SJCRH30 (cell line): ENCODE data around the gene RGL4. TPM values are rescaled to one million over a fixed set of nuclear protein-coding genes. Genes with fewer than 3 reads are reported as not detected.

Experiments used
- DNase-seq, 2 experiments: peaks; one replicate each; pipeline ENCODE4 v3.0.0-alpha.2; 2015 to 2020
- H3K27ac ChIP-seq: fragments of 250-450 bp; sonication (Bioruptor Pico); 2 replicates; pipeline ENCODE4 v1.5.1; 2020; ENCODE audit warnings: mild to moderate bottlenecking, moderate library complexity
- H3K27me3 ChIP-seq: fragments of 250-450 bp; sonication (Bioruptor Pico); 2 replicates; pipeline ENCODE4 v1.5.1; 2020; ENCODE audit warnings: mild to moderate bottlenecking, moderate library complexity
- H3K36me3 ChIP-seq: fragments of 250-450 bp; sonication (Bioruptor Pico); 2 replicates; pipeline ENCODE4 v1.5.1; 2020; ENCODE audit warnings: mild to moderate bottlenecking, moderate library complexity
- H3K4me1 ChIP-seq: fragments of 250-450 bp; sonication (Bioruptor Pico); 2 replicates; pipeline ENCODE4 v1.5.1; 2020; ENCODE audit warnings: mild to moderate bottlenecking, moderate library complexity
- H3K4me3 ChIP-seq: fragments of 250-450 bp; sonication (Bioruptor Pico); 2 replicates; pipeline ENCODE4 v1.5.1; 2020; ENCODE audit warnings: mild to moderate bottlenecking, moderate library complexity
- H3K9me3 ChIP-seq: fragments of 250-450 bp; sonication (Bioruptor Pico); replicated peaks from 2 replicates; pipeline ENCODE4 v1.5.1; 2020; ENCODE audit warnings: mild to moderate bottlenecking, moderate library complexity
- total RNA-seq: library from RNA; depleted of rRNA; stranded (reverse); fragments of >200 nt; shearing (Covaris generic); gene quantifications from 2 replicates; pipeline ENCODE4 v1.2.3, GENCODE V29; 2014

The RGL4 gene
- total RNA-seq, 1 experiment from 2014 or later: not detected

DNA sequence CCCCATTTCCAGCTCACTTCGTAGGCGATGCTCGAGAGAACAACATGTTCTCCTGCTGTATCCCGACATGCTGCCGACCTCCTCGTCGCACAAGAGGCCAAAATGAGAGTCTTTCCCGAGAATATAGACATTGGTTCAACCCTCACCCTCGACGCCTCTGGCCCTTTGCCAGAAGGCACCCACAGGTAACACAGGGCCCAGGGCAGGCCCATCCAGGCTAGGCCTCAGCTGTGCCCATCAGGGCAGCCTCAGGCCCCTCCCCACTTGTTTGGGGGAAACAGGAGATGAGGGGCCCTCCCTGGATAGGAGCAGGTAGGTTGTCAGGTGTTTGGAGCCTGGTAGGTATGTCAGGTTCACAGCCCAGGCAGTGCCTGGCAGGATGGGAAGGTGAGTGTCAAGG lies 2.7 kb upstream of the RGL4 start:
- Histone ChIP-seq H3K27ac (no peak overlapping the region), H3K4me1 (peaks cover 4% of the 10 kb centered on the region; the same call in 1 of the 2 replicates), H3K36me3 (no peaks in the 10 kb centered on the region; the same call in 1 of the 2 replicates), H3K4me3 (no peak overlapping the region), H3K27me3 (no peaks in the 10 kb centered on the region), H3K9me3 (no peaks in the 10 kb centered on the region)
- no peak for DNase-seq

GRCh38 chr22:23688571-23688970 lies 2.2 kb upstream of the RGL4 start:
- Histone ChIP-seq H3K27ac (no peak overlapping the region), H3K4me1 (peaks cover 4% of the 10 kb centered on the region; the same call in 1 of the 2 replicates), H3K36me3 (no peaks in the 10 kb centered on the region), H3K27me3 (no peaks in the 10 kb centered on the region), H3K9me3 (no peaks in the 10 kb centered on the region), H3K4me3 (no peak overlapping the region)
- DNase-seq: no peak

- Histone ChIP-seq H3K27ac (no peak overlapping the region), H3K9me3 (no peaks in the 10 kb centered on the region), H3K4me3 (no peak overlapping the region), H3K27me3 (no peaks in the 10 kb centered on the region), H3K36me3 (no peaks in the 10 kb centered on the region; the same call in 1 of the 2 replicates), H3K4me1 (peaks cover 4% of the 10 kb centered on the region; the same call in 1 of the 2 replicates)
- DNase-seq: no peak
These were observed 1.4 kb upstream of the RGL4 start for GRCh38 chr22:23689414-23689813.

DNA sequence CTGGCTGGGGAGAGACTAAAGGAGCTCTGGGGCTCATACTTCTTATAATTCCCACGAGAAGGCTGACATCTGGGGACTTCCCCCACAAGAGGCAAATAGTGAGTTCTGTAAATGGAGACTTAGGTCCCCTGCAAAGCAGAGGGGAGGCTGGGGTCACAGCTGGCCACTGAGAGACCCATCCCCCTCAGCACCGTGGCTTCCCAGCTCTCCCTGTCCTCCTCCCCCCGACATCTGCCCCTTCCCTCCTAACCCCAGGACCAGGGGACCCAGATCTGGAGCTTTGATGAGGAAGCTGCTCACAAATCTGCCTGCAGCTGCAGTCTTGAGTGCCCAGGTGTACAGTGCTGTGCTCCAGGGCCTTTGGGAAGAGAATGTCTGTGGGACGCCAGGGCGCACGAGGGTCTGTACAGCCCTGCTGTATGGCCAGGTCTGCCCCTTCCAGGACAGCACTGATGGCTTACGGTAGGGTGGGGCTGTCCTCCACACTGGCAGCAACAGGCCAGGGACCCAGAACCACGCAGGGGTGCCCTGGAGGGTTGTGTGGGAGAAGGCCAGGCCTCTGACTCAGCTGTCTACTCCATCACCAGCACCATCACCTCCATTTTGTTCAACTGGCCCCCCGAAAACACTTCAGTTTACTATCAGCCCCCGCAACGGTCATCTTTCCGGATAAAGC lies 1.1 kb downstream of the RGL4 start:
- DNase-seq: no peak
- no peaks in the 10 kb centered on the region; the same call in 1 of the 2 replicates for H3K36me3 ChIP-seq
- no peaks in the 10 kb centered on the region for H3K27me3 ChIP-seq
- no peak overlapping the region for H3K27ac ChIP-seq
- H3K4me1 ChIP-seq: no peaks in the 10 kb centered on the region
- no peak overlapping the region for H3K4me3 ChIP-seq
- no peaks in the 10 kb centered on the region for H3K9me3 ChIP-seq

- Histone ChIP-seq H3K36me3 (no peaks in the 10 kb centered on the region; the same call in 1 of the 2 replicates), H3K27me3 (no peaks in the 10 kb centered on the region), H3K4me1 (no peaks in the 10 kb centered on the region), H3K4me3 (no peak overlapping the region), H3K9me3 (no peaks in the 10 kb centered on the region), H3K27ac (no peak overlapping the region)
- peak; percentile 15 to 24 for DNase-seq
These were observed 1.9 kb downstream of the RGL4 start for GRCh38 chr22:23692598-23693291.

DNA sequence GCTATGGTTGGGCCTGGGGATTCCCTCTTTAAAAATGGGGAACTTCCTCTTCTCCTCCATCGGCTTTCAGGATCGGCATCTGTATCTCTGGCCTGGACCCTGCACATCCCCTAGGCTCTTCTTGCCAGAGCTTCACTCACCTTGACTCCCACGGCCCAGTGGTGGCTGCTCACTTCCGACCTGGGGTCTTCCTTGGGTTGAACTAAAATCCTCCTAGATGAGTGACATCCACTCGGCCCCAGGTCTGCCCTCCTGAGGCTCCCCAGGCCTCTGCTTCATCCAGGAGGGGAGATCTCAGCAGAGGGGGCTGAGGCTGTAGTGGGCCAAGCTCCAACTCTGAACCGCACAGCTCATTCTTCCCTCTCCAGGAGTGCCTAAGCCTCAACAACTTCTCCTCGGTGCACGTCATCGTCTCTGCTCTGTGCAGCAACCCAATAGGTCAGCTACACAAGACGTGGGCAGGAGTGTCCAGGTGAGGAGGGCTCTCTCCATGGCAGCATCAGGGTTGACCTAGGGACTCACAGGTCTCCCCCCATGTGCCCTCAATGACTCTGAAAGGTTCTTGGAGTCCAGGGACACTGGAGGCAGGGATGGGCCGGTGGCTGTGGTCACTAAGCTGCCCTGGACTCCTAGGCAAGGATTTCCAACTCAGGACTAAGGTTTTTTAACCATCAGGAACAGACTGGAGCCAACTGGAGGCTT lies 3.3 kb downstream of the RGL4 start:
- no peaks in the 10 kb centered on the region for H3K27me3 ChIP-seq
- no peak overlapping the region for H3K4me3 ChIP-seq
- H3K36me3 ChIP-seq: no peaks in the 10 kb centered on the region; the same call in 1 of the 2 replicates
- H3K4me1 ChIP-seq: no peaks in the 10 kb centered on the region
- no peak overlapping the region for H3K27ac ChIP-seq
- H3K9me3 ChIP-seq: no peaks in the 10 kb centered on the region
- no peak for DNase-seq

GRCh38 chr22:23695141-23695540 lies 4.3 kb downstream of the RGL4 start:
- H3K27ac ChIP-seq: no peak overlapping the region
- DNase-seq: no peak
- H3K9me3 ChIP-seq: no peaks in the 10 kb centered on the region
- H3K4me1 ChIP-seq: no peaks in the 10 kb centered on the region
- no peak overlapping the region for H3K4me3 ChIP-seq
- H3K36me3 ChIP-seq: peaks cover 5% of the 10 kb centered on the region
- H3K27me3 ChIP-seq: no peaks in the 10 kb centered on the region

DNA sequence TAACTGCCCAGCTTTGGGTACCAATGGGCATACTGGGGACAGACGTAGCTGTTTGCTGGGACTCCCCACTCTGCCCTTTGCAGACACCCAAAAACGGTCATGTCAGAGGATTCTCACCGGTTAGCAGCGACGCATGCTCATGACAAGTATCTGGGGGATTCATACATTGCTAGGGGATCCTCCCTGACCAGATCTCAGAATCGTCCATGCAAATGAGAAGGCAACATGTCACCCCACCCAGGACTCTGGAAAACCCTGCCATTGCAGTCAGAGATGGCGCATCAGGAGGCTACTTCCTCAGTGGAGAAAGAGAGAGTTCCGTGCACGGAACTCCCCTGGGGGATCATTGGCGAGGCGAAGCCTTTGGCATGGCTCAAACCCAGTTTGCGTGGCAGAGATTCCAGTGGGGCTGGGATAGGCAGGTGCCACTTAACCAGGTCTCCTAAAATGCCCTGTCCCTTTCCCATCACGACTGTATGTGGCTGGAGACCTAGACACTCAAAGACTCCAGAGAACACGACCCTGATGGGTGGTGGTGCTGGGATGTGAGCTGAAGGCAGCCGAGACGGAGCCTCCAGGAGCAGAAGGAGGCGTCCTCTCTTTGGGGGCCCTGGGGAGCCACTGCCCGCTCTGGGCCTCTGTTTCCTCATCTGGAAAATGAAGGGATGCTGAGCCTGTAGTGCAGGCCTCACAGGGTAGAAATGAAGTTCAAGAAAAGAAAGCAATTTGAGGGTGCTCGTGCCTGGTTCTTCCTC lies 4.9 kb downstream of the RGL4 start:
- peaks cover 12% of the 10 kb centered on the region for H3K36me3 ChIP-seq
- DNase-seq: no peak
- H3K4me3 ChIP-seq: no peak overlapping the region
- no peaks in the 10 kb centered on the region for H3K4me1 ChIP-seq
- no peaks in the 10 kb centered on the region for H3K27me3 ChIP-seq
- no peaks in the 10 kb centered on the region for H3K9me3 ChIP-seq
- no peak overlapping the region for H3K27ac ChIP-seq

DNA sequence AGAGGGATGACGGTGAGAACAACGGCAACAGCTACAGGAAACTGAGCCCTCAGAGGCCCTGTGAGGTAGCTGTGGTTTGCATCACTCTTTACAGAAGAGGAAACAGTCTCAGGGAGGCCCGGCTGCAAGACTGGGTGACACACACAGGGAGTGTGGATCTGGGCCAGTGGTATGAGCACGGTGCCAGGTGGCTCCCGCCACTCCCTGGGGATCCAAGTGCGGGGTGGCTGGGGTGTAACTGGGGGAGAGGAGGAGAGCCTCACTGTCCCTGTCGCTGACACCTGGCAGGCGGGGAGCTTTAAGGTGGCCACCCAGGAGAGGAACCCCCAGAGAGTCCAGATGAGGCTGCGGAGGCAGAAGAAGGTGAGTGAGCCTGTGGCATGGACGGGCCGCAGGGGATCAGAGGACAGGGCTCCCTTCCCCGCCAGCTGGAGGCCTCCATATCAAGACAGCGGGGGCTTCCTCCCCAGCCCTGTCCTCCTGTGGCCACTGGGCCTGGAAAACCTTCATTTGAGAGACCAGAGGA lies 5.6 kb downstream of the RGL4 start:
- Histone ChIP-seq H3K4me3 (no peak overlapping the region), H3K9me3 (no peaks in the 10 kb centered on the region), H3K27me3 (no peaks in the 10 kb centered on the region), H3K4me1 (no peaks in the 10 kb centered on the region), H3K27ac (no peak overlapping the region), H3K36me3 (peaks cover 12% of the 10 kb centered on the region)
- DNase-seq: no peak

- Histone ChIP-seq H3K36me3 (peaks cover 14% of the 10 kb centered on the region), H3K4me3 (no peak overlapping the region), H3K27ac (no peak overlapping the region), H3K27me3 (no peaks in the 10 kb centered on the region), H3K4me1 (no peaks in the 10 kb centered on the region), H3K9me3 (no peaks in the 10 kb centered on the region)
- no peak for DNase-seq
These were observed 6.5 kb downstream of the RGL4 start for GRCh38 chr22:23697031-23697970.

DNA sequence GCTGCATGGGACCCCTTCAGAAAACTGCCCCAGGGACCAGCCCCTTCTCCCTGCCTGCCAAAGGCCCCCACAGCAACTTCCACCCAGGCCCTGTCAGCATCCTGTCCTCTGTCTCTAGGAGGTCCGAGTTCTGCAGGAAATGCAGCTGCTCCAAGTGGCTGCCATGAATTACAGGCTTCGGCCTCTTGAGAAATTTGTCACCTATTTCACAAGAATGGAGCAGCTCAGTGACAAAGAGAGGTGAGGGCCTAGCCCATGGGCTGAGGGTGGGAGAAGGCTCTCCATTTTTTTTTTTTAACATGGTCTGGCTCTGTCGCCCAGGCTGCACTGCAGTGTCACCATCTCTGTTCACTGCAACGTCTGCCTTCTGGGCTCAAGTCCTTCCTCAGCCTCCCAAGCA lies 7.3 kb downstream of the RGL4 start:
- peaks cover 14% of the 10 kb centered on the region for H3K36me3 ChIP-seq
- no peak overlapping the region for H3K27ac ChIP-seq
- DNase-seq: no peak
- no peaks in the 10 kb centered on the region for H3K27me3 ChIP-seq
- no peak overlapping the region for H3K4me3 ChIP-seq
- H3K4me1 ChIP-seq: no peaks in the 10 kb centered on the region
- no peaks in the 10 kb centered on the region for H3K9me3 ChIP-seq

- H3K4me3 ChIP-seq: no peak overlapping the region
- H3K27ac ChIP-seq: no peak overlapping the region
- no peak for DNase-seq
- no peaks in the 10 kb centered on the region for H3K9me3 ChIP-seq
- peaks cover 14% of the 10 kb centered on the region for H3K36me3 ChIP-seq
- H3K4me1 ChIP-seq: no peaks in the 10 kb centered on the region
- H3K27me3 ChIP-seq: no peaks in the 10 kb centered on the region
These were observed 7.9 kb downstream of the RGL4 start for GRCh38 chr22:23698673-23699235.

DNA sequence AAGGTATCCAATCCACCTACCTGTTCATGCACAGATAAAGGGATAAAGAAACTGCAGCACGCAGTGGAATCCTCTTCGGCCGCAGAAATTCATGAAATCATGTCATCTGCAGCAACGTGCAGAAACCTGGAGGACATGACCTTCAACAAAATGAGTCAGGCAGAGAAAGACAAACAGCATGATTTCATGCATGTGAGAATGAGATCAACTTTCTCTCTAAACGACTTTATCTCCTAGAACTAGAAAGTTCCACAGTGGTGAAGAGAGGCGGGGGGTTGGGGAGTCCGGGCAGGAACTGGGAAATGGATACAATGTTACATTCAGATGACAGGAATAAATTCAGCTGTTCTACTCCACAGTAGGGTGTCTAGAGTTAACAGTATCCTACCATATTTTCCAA lies 9.9 kb downstream of the RGL4 start:
- Histone ChIP-seq H3K9me3 (no peaks in the 10 kb centered on the region), H3K27ac (no peak overlapping the region), H3K27me3 (no peaks in the 10 kb centered on the region), H3K4me1 (no peaks in the 10 kb centered on the region), H3K4me3 (no peak overlapping the region), H3K36me3 (peaks cover 22% of the 10 kb centered on the region)
- DNase-seq: no peak
